Measurements from ENCODE around the gene REG1B.

The REG1B gene

GRCh38 chr2:79087785-79088364 lies at the start of gene REG1B:
REG1B (minus strand) TSS chr2:79087993; CDS start chr2:79087612, 381 bp downstream.
- H3K27ac ChIP-seq = no peak within 1 kb of the TSS
- H3K4me3 ChIP-seq = no peak within 1 kb of the TSS

DNA sequence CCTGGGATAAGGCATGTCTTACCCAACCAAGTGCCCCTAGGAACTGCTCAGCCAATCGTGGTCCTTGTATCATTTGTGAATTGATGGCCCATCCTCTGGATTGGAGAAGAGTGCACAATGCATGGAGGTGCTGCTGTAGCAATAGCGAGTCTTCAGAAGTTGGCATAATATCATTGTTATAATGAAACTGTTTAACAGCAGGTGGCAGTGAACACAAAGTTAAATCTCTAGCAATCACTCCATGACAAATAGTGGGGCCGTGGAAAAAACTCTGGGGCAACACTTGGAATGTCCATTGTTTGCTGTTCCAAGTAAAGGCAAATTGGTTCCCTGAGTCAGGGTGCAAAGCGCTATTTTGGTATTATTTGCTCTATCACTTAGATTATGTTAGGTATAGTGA lies 43.9 kb upstream of the REG1B start:
- no peak overlapping the region for H3K27ac ChIP-seq
- no peak overlapping the region for H3K4me3 ChIP-seq

GRCh38 chr2:79129804-79130203 lies 42.0 kb upstream of the REG1B start:
- Histone ChIP-seq H3K27ac (no peak overlapping the region), H3K4me3 (no peak overlapping the region)

DNA sequence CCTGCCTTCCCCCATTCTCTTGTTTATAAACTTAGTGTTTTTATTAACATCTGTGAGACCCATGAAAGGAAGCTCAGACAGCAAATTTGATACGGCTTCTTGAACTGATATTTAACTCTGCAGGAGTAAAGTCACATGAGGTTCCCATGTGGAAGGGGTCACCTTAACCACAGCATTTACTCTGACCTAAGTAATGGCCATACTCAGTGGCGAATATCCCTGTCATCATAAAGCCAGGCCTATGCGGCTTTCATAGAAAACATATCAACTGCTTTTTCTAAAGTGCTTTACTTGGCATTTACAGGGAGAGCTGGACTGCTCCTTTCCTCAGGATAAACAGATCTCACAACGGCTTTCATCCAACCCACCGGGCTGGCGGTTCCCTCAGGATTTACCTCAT lies 41.5 kb upstream of the REG1B start:
- Histone ChIP-seq H3K4me3 (no peak overlapping the region), H3K27ac (no peak overlapping the region)

DNA sequence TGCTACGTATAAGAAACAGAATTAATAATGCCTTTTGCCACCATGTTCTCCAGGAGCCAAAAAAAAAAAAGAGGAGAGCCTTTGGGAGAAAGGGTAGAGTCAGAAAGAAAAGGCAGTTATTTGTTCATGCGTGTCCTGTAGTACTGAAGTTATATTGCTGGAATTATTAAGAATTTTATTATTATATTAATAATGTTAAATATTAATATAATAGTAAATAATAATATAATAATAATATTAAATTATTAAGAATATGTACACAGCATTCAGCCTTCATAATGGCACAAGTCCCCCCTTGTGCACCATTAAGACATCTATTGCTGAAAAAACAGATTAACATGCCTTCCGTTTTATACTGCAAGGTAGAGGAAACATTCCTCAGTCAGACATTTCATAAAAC lies 40.6 kb upstream of the REG1B start:
- Histone ChIP-seq H3K4me3 (no peak overlapping the region), H3K27ac (no peak overlapping the region)

DNA sequence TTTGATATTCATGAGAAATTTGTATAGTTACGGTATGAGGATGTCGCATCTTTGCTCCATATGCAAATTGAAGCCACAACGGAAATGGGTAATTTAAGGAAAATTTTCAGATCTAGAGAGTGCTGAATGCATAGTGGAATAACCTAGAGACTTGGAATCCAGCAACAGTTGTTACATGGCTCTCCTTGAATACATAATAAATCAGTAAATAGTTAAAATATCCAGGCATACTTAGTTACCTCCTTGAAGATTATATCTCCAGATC lies 37.9 kb upstream of the REG1B start:
- H3K4me3 ChIP-seq = no peak overlapping the region

GRCh38 chr2:79124907-79125720 lies 37.3 kb upstream of the REG1B start:
- Histone ChIP-seq H3K4me3 (no peak overlapping the region), H3K27ac (no peak overlapping the region)

More for the DNA sequence above, 37.9 kb upstream of the REG1B start:
- H3K27ac ChIP-seq = no peak overlapping the region

- Histone ChIP-seq H3K27ac (no peak overlapping the region), H3K4me3 (no peak overlapping the region)
Observed at GRCh38 chr2:79122676-79123075, 34.9 kb upstream of the REG1B start.

DNA sequence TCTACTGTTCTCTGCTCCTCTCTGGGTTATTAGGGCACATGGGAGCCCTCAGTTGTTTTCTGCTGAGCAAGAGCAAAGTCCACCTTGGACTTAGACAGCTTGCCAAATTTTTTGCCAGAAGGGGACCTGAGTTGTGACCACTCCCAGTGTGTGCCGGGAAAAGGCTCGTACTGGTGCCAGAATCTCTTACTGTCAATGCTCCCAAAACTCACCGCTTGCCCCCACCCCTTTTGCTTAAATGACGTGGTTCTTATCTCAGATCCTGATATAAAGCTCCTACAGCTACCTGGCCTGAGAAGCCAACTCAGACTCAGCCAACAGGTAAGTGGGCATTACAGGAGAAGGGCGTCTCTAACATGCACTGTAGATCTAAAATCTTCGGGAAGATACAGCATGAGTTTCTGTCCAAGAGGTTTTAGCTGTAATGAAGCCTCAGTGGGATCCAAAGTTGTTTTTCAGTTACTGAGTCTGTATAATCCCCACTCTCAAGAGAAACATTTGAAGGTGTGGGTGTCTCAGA lies 32.5 kb upstream of the REG1B start, which contains the start of gene REG1A:
Gene REG1A (plus strand): TSS at position 295 of the 520 bp plus-strand sequence. CDS start 374 bp downstream, outside the sequence.
- Histone ChIP-seq H3K4me3 (no peak within 1 kb of the TSS), H3K27ac (no peak within 1 kb of the TSS)

DNA sequence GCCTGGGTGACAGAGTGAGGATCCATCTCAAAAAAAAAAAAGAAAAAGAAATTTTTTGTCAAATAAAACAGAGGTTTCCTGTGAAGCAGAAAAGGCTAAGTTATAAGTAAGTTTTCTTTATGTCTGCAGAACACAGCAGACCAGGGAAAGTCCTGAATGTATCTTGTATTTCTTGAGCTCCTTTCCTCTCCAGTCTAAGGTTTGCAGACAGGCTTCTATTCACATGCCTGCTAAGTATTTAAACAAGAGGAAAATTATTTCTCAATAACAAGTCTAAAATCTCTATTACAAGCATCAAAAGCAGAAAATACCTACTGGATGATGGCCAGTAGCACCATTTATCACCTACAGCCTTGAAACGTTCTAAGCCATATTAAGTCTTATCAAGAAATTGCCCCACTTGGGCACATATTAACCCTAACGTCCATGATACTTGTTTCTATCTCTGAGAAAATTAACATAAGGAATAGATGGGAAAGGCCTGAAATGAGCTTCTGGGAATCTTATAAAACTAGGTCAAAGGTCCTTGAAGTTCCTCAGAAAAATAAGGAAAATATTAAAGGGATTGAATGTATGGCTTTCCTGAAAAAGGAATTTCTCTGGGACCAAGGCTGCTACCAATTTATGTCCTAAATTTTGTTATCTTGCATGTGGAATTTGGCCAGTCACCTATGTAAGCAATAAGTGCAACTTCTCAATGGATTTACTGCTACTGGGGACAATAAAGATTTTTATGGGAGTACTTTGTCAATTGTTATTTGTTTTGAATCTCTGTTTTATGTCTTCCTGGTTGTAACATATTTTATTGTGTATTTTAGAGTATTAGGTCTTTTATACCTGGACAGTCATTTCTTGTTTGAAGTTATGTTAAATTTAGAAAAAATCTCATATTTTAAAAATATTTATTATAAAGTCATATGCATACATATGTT lies 29.5 kb upstream of the REG1B start:
- Histone ChIP-seq H3K4me3 (no peak overlapping the region), H3K27ac (no peak overlapping the region)

DNA sequence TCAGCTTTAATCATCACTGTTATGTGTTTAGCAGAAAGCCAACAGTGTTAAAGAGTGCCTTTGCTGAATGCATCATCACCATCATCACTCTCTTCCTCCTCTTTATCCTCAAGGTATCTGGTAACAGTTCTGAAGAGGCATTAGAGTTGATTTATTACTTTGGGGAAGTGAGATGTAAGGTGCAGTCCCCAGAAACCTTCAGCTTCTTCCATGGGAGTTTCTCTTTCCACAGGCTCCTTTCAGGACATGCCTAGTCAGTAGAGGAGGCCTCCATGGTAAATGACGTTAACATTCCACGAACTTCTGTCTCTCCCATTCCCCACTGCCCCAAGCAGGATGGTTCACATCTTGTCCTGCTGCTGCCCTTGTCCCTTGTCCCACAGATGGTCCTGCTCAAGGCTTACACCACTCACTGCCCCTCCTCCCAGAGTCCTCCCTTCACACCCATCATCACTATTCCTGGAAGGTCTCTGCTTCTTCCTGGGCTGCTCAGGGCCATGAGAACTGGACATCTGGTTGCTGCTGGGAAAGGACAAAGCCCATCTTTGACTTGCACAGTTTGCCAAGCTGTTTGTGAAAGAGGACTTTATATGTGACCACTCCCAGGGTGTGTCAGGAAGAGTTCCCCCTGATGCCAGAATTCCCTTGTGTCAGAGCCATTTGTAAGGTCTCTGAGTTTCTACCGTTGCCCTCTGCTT lies 27.2 kb upstream of the REG1B start:
- Histone ChIP-seq H3K27ac (no peak overlapping the region), H3K4me3 (no peak overlapping the region)

DNA sequence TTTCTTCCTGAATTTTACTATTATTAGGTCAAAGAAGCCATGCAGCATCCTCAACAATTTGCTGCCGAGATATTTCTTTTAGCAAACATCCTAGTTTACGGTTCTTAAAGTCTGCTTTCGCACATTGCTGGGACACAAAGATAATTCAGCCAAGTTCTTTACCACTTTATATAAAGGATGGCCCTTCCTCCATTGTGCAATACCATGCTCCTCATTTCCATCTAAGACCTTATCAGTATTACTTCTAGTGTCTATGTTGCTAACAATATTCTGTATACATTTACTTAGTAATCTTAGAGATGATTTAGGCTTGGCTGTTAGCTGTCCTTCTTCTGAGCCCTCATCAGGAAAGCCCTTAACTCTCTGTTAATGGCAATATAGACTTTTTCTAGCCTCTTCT lies 24.5 kb upstream of the REG1B start:
- Histone ChIP-seq H3K4me3 (no peak overlapping the region), H3K27ac (no peak overlapping the region)

DNA sequence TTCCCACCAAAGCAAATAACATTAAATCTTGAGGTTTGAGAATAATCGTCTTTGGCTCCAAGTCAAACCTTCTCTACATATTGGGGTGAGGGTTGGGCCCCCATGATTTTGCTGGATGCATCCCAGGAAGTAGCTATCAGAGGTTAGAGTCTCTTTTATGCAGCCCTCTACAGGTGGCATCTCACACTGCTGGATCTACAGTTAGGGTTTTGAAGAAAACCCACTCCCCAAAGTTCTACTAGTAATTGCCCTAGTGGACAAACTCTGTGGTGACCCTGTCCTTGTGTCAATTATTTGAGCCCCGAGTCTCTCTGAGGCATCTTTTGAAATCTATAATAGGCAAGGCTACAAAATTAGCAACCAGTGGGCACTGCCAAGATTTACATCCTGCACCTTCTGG lies 17.5 kb upstream of the REG1B start:
- H3K4me3 ChIP-seq = no peak overlapping the region
- H3K27ac ChIP-seq = no peak overlapping the region

DNA sequence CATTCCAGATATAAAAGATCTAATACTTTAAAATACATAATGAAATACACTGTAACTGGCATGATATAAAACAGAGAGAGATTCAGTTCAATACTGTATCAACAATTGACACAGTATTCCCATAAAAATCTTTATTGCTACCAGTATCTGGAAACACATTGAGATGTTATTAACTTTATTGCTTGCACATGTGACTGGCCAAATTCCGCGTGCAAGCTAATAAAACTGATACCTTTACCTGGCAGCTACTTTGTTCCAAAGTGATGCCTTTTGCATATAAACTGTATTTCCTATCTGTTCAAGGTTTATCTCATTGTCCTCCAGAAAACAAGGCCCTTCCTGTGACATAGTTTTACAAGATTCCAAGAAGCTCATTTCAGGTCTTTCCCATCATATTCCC lies 15.4 kb upstream of the REG1B start:
- Histone ChIP-seq H3K27ac (no peak overlapping the region), H3K4me3 (no peak overlapping the region)

DNA sequence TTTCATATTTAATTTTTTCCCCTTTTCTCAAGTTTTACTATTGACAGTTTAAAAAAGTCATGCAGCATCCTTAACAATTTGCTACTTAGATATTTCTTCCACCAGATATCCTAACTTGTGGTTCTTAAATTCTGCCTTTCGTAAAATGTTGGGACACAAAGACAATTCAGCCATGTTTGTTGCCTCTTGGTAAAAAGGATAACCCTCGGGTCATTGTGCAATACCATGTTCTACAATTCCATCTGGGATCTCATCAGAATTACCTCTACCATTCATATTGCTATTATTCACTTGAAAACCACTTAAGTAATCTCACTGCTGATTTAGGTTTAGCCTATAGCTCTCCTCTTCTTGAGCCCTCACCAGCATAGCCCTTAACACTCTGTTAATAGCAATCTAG lies 13.2 kb upstream of the REG1B start:
- Histone ChIP-seq H3K4me3 (no peak overlapping the region), H3K27ac (no peak overlapping the region)

DNA sequence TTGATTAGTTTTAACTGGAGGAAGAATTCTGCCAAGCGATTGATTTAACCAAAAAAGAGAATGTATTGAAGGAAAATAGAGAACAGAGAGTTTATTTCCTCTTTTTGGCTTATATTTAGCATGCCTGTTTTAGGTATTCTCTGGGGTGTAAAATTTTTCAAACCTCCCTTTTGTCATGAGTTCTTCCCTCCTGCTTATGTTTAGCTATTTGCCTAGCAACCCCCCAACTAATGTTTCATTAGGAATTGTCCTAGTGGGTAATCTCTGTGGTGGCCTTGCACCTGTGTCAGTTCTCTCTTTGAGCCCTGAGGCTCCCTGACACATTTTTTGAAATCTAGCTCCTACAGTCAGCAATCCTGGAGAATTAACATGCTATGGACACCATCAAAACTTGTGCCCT lies 12.5 kb upstream of the REG1B start:
- Histone ChIP-seq H3K4me3 (no peak overlapping the region), H3K27ac (no peak overlapping the region)

- H3K27ac ChIP-seq = no peak overlapping the region
- no peak overlapping the region for H3K4me3 ChIP-seq
Observed at GRCh38 chr2:79099140-79099686, 11.4 kb upstream of the REG1B start.

DNA sequence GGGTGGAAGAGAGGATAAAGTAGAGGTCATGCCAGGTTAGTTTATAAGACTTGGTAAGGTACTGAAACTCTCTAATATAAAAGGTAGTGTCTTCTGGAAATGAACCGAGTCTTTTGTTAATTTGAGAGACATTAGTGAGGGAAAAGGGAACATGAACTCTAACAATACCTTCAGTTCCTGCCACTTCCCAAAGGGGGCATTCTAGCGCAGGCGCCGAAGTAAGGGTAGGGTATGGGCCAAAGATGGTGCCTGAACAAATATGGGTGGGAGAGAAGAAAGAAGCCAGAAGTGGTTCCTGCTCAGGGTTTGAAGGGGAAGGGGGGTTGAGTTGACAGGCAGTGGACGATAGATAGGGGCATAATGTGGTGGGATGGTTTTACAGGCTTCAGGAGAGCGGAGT lies 10.1 kb upstream of the REG1B start:
- H3K27ac ChIP-seq = no peak overlapping the region

DNA sequence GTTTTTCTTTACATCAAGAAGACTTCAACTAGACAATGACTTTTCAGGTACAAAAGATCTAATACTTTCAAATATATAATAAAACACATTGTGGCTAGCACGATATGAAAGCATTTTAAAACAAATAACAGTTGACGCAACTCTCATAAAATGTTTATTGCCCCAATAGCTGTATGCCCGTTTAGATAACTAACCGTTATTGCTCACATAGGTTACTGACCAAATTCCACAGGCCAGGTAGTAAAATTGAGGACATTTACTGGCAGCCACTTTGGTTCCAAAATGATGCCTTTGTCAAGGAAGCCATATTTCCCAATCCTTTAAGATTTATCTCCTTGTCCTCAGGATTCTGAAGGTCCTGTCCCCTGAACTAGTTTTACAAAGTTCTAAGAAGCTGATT lies 2.9 kb upstream of the REG1B start:
- Histone ChIP-seq H3K27ac (no peak overlapping the region), H3K4me3 (no peak overlapping the region)

More for the DNA sequence above, 10.1 kb upstream of the REG1B start:
- H3K4me3 ChIP-seq = no peak overlapping the region

DNA sequence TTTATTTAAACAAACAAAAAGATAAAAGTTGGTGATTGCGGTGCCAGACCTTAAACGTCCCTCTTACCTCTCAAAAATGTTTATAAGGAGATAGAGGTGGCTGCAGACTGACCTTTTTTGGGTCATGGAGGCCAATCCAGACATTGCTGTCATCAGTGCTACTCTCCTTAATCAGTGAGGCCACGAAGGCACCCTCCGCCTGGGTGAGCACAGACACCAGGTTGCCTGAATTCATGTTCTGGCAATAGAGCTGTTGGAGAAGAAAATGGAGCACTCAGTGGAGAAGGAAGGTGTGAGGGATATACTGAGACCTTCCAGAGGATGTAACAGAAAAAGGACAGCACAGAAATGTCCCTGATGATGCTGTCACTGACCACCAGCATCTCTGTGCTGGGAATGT lies 1.5 kb downstream of the REG1B start:
- Histone ChIP-seq H3K27ac (no peak overlapping the region), H3K4me3 (no peak overlapping the region)
